NCI-H524 (cell line): ENCODE measurements around the gene ZBTB49.
"Not testable (repeated sequence)": the region's sequence is repeated elsewhere in the genome, so short reads cannot be mapped to it uniquely, and the experiment has no call there.

ENCODE experiments used
- DNase-seq, 2 experiments: peaks; one replicate each; lab custom pipeline; 2025; lab: John Stamatoyannopoulos, UW

The ZBTB49 gene

GRCh38 chr4:4325321-4325720 lies 35.3 kb downstream of the ZBTB49 start:
- DNase-seq = no peak

GRCh38 chr4:4326166-4326565 lies 36.1 kb downstream of the ZBTB49 start:
- no peak for DNase-seq

GRCh38 chr4:4327652-4328121 lies 37.6 kb downstream of the ZBTB49 start:
- peak in 1 of 2 experiments; percentile 15 for DNase-seq

DNA sequence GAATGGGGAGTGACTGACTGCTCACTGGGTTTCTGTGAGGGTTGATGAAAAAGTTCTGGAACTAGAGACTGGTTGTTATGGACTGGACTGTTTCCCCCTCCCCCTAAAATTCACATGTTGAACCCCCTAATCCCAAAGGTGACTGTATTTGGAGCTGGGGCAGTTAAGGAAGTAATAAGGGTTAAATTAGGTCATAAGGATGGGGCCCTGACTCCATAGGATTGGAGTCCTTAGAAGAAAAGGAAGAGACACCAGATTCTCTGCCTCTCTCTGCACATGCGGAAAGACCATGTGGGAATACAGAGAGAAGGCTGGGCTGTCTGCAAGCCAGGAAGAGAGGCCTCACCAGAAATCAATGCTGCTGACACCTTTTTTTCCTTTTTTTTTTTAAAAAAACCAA lies 38.2 kb downstream of the ZBTB49 start:
- DNase-seq = no peak

- no peak for DNase-seq
Observed at GRCh38 chr4:4328840-4329239, 38.8 kb downstream of the ZBTB49 start.

DNA sequence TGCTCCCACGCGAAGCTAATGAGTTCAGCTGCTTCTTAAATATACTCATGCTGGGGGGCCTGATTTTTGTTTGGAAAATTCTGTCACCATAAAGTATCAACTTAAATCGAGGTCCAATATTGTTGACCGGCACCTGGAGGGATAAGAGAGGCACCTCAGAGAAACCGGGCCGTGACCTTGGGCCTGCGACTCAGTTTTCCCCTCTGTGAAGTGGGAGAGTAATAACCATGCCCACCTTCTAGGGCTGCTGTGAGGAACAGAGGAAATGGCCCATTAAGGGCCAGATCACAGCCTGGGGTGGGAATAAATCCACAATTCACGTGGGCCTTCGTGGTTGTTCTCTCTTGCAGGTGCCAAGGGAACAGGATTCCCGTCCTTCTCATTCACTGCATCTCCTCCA lies 39.4 kb downstream of the ZBTB49 start:
- DNase-seq = no peak

DNA sequence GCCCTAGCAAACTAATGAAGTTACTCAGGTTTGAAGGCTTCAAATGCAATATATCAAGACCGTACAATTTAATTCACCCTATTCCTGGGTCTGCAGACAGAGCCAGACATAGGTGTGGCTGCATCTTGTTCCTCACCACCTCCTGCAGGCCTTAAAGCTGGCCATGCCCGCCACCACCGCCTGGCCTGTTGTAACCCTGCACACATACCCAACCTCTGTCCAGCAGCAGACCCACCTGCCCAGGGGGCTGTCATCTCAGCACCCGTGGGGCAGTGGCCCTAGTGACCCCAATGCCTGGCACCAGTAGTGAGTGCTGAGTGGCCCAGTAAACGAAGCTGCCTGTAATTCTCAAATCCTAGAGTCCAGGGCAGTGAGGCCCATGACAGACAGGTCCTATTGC lies 40.7 kb downstream of the ZBTB49 start:
- no peak for DNase-seq

DNA sequence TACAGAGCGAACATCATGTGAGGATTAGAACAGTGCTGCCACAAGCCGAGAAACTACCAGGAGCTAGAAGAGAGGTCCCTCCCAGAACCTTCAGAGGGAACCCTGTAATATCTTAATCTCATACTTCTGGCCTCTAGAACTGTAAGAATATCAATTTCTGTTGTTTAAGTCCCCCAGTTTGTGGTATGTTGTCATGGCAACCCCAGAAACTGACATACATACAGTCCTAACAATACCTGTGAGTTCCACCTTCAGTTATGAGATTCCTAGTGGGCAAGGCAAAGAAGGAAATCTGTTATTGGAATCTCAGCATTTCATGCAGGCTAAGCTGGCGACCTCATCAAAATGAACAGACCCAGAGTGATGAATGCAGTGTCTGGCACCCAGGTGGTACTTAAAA lies 42.5 kb downstream of the ZBTB49 start:
- no peak for DNase-seq

DNA sequence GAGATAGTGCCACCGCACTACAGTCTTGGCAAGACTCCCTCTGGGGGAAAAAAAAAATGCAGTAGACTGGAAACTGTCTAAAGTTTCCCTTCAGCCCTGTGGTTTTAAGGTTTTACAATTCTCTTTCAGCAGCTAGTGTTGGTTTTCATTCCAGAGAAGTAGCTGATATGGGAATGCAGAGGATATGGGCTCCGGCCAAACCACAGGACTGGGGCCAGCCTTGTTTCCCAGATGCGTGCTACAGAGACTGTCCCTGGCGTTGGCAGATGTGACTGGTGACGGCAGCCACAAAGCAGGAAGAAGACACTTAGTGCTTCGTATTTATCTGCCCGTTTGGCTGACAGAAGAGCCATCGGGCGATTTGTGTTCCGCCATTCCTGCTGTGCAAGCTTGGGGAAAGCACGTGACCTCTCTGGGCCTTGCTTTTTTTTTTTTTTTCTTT lies 43.2 kb downstream of the ZBTB49 start:
- DNase-seq = no peak

GRCh38 chr4:4334798-4335520 lies 44.9 kb downstream of the ZBTB49 start:
- peak in 1 of 2 experiments; percentile 55 for DNase-seq

- no peak for DNase-seq
Observed at GRCh38 chr4:4338210-4339001, 48.4 kb downstream of the ZBTB49 start.

- DNase-seq = no peak
Observed at GRCh38 chr4:4339504-4340085, 49.5 kb downstream of the ZBTB49 start.

- DNase-seq = no peak
Observed at GRCh38 chr4:4341861-4342650, 52.0 kb downstream of the ZBTB49 start.

GRCh38 chr4:4343038-4343437 lies 53.0 kb downstream of the ZBTB49 start:
- no peak for DNase-seq

GRCh38 chr4:4344915-4345527 lies 55.0 kb downstream of the ZBTB49 start:
- no peak for DNase-seq

DNA sequence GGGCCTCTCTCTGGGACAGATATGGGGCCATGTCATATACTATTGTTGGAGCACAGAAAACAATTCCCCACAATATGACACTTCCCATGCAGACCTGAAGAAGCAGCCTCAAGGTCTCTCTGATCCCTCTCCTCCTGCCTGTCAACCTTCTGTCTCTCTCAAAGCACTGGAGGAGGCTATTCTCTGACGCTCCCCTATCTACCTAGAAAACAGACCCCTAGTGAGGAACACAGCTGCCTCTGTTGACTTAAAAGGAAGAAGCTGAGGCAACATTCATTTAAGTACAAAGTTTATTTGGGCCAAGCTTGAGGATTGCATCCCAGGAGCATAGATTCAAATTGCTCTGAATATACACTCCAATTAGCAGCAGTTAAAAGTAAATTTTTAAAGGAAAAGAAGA lies 57.5 kb downstream of the ZBTB49 start:
- DNase-seq = no peak

- not testable (repeated sequence) for DNase-seq
Observed at GRCh38 chr4:4348585-4348984, 58.5 kb downstream of the ZBTB49 start.

DNA sequence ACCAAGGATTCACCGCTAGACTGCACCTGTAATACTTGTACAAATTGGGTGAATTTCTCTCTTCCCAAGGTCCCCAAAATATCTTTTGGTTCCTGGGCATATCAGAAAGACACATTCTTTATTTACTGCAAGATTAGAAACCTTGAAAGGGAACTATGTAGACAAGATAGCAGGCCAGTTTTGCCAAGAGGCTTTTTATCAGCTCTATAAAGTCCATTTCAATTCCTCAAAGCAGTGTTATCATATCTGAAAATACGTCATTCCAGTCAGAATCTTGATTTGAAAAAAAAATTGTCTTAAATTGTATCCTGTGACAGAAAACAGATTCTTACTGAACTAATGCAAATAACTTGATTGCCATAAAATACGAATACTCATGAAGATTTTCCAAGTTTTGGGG lies 59.8 kb downstream of the ZBTB49 start:
- DNase-seq = no peak

DNA sequence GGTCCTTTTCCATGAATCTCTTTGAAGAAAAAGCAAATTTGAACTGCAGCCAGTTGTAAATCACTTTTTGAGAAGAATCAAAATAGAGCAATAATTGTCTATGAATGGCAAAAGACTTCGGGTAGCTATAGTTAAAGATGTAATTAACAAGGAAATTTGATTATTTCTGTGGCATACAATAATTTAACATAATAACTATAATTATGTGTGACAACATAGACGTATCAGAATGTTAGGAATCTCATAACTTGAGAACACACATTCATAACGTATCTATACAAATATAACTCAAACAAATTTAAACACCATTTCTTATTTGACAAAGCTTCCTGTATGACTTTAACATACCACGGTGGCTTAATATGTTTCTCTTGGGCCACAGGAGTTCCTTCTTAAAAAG lies 60.9 kb downstream of the ZBTB49 start:
- no peak for DNase-seq

- no peak for DNase-seq
Observed at GRCh38 chr4:4355302-4355701, 65.3 kb downstream of the ZBTB49 start.
